HG02571 (cell line): ENCODE results near the gene MAP7.
"Not testable (repeated sequence)": the region's sequence is repeated elsewhere in the genome, so short reads cannot be mapped to it uniquely, and the experiment has no call there.

Experiments used
- ATAC-seq: cut with Tn5 transposase; IDR thresholded peaks from one replicate; pipeline ENCODE4 v1.9.1; 2021; ENCODE audit warnings: mild to moderate bottlenecking, moderate library complexity; ENCODE audit not compliant: unreplicated experiment

MAP7 gene

DNA sequence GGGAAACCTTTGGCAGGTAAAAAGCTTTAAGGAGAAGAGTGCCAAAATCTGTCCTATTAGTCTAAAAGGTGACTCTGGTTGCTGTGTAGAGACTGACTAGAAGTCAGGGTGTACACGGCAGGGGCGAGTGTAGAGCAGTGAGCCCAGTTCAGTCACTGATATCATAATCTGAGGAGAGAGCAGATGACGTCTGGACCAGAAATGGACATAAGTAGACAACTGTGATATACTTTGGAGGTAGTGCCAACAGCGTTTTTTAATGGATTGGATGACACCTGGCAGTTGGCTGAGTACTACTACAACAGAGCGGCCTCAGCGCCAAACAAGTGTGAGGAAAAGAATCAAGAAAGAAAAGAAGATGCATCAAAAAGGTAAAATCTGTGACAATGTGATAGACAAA, 76.0 kb downstream of the MAP7 start:
- no peak for ATAC-seq

DNA sequence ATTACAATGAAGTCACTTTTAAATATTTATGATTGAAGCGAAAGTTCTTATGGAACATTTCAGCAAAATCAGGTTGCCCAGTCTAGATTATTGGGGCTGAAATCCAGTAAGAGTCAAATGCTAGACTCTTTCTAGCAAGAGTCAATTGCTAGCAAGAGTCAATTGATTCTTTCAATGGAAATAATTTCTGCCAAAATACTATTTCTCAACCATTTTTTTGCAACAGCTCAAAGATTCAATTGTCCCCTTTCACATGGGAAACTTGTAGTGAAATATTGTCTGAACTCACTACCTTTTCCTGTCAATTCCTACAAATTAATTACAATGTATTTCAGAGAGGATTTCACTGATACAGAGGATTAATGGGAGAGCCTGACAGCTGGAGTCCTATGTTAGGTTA, 78.3 kb downstream of the MAP7 start:
- ATAC-seq = no peak

DNA sequence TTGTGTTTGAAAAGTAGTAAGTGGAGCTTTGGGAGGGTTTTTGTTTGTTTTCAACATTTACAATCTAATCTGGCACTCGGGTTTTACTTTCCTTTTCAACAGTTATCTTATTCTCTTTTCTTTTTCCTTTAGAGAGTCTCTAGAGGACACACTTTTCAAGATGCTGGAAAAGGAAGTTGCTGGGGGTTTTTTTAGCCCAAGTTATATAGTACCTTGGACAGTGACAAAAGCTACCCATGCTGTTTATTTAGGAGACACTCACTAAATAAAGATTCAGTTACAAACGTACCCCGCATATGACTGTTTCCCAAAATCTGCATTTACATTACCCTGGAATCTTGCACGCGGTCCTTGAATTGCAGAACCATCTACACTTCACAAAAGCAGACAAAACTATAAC, 78.8 kb downstream of the MAP7 start:
- ATAC-seq = no peak

DNA sequence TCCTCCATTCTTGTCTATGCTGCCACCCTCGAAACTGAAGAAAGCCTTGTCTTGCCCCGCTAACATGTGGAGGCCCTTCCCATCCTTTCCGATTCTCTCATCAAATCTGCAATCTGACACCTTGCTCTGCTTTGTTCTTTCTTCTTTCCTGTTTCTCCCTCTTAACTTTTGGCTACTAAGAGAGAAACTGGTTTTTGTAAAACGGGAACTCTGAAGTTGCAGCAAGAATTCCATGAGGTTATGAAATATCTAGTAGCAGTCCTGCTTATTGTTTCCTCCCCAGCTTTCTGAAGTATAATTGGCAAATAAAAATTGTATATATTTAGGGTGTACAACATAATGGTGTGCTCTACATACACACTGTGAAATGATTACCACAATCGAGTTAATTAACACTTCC, 80.2 kb downstream of the MAP7 start:
- no peak for ATAC-seq

DNA sequence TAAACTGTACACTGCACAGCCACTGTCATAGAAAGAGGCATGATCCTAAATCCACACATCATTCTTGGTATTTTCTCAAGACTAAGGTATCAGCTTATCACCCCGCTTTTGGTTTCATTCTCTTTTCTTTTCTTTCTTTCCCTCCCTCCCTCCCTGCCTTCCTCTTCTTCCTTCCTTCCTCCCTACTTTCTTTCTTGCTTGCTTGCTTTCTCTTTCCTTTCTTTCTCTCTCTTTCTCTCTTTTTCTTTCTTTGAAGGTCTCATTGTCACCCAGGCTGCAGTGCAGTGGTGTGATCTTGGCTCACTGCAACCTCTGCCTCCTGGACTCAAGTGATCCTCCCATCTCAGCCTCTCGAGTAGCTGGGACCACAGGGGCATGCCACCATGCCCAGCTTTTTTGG, 81.1 kb downstream of the MAP7 start:
- no peak for ATAC-seq

DNA sequence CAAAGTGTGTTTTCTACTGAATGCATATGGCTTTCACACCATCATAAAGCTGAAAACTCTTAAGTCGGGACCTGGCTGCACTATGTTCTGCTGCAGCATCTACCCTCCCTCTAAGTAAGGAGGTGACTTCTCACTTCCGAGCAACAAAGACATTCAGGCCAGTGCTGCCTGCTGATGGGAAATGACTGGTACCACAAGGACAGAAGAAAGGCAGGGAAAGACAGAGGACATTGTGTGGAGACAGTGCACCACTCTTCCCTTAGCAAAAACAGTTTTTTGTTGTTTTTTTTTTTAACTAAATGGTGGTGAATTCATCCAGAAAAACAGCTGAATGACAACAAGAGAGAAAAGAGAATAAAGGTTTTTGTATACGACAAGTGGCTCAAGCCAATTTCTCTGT, 81.5 kb downstream of the MAP7 start:
- ATAC-seq = no peak

DNA sequence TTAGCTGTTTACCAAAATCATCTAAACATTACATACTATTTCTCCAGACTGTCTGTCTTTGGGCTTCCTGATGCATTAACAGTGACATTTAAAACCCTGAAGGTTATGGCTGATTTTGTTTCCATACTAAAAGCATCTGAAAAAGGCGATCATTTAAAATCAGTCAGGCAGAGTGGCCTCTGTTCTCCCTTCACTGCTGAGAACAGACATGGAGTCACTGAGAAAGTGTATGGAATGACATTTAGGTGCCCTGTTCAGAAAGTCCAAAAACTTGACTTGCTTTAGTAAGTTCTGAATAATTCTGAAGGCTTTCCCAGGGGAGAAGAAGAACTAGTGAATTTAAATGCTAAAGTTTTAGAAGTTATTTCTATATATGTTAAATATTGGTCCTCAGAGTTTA, 83.0 kb downstream of the MAP7 start:
- no peak for ATAC-seq

DNA sequence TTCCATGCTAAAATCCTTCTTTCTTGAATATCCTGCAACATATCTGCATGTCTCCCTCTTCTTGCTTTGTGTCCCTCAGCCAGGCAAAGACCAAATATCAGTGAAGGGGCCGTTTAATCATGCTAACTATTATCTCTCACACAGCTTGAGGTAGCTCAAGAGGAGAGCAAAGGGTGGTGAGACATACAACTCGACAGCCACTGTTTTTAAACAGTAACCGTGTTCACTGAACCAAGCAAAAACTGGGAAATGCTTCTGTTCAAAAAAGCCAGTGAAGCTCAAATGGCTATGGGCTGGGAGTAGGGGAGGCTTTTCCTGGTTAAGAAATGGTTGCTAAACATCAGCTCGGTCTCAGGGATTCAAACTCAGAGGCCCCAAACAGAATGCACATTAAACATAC, 83.4 kb downstream of the MAP7 start:
- no peak for ATAC-seq

DNA sequence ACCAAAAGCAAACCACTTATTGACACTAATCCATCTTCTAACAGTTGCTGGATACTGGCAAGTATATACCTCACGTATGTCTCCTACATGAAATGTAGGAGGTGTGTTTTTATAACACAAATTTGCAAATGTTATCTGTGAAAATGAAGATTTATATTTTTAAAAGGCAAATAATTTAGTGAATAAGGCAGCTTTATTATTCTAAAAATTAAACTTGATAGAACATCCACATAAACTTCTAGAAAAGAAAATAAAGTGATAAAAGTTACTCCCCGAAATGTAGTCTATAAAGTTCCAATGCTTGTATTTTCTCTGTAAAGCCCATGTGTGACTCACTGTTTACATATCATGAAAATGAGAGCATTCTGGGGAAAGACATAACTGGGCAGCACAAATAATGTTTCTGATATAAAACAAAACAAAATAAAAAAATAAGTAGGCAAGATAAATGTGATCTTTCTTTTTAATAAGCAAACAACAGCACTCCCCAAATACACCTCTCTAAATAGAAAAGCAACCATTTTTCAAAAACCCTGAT, 84.4 kb downstream of the MAP7 start:
- no peak for ATAC-seq

DNA sequence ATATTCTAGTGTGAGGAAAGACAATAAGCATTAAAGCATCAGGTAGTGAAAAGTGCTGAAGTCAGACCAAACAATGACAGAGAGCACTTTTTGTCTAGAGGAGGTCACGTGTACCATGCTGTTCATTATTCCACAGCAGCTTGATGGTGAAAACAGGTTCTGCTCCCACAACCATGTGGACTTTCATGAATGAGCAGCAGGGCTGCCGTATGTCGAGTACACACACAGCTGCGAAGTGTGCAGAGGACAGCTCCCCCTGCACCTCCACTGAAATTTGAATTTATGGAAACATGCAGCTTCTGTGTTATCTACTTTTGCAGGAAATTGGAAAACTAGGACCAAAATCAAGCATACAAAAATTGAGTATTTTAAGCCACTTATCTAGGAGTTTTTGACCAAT, 85.3 kb downstream of the MAP7 start:
- ATAC-seq = no peak

DNA sequence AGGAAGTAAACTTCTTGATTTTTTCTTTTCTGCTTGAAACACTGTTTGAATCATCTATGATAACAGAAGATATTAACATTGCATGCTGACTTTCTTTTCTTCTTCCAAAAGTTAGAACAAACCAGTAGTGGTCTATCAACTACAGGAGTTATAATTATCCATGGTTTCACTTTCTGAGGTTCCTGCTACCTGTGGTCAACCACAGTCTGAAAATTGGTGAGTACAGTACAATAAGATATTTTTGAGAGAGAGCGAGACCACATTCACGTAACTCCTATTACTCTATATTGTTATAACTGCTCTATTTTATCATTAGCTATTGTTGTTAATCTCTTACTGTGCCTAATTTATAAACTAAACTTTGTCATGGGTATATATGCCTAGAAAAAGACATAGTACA, 86.1 kb downstream of the MAP7 start:
- no peak for ATAC-seq

DNA sequence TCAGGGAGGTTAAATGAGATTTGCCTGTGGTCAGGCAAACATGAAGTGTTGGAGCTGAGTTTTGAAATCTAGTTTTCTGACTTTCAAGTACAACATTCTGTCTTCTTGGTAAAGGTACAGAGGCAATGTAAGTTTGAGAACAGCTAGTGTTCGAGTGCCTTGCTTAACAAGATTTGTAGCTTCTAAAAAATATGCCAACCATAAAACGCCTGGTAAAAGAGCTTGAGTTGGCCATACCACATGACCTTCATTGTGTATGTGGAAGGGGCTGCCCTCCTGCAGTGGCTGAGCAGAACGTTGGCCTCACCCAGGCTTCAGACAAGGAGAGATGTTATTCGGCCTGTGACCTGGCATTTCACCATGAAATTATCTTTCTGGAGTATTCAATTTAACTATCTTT, 86.5 kb downstream of the MAP7 start:
- no peak for ATAC-seq

DNA sequence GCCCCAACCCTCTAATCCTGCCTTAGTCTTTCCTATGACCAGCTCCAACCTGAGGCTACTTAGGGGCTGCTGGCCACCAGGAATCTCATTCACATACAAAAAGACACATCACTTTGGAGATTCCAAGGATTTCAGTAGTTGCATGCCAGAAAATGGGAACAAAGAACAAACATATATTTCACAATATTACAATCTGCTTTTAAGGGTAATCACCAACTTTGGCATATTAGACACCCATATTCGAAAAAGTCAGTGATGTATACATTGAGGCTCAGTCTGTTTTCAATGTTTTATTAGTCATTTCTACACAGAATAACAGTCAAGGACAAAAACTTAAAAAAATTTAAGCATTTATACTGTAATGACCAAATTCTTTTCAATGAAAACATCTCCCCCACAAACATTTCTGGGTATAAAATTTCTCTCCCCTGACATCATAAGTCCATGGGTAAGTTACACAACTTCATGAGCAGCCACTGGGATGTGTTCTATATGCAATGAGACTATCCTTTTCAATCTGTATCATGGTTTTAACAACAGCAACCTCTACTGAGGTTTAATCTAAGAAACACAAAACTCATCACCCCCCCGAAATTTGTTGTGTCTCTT, 103.5 kb downstream of the MAP7 start:
- no peak for ATAC-seq

DNA sequence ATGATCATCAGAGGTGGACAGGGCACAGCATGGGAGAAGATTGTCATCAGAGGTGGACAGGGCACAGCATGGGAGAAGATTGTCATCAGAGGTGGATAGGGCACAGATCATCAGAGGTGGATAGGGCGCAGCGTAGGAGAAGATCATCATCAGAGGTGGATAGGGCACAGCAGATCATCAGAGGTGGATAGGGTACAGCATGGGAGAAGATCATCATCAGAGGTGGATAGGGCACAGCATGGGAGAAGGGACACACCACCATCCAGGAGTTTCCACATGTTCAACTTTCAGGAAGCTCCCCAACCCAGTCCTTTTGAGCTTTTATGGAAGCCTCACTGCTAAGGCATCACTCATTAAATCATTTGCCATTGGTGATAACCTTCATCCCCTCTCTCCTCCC, 104.1 kb downstream of the MAP7 start:
- no peak for ATAC-seq

DNA sequence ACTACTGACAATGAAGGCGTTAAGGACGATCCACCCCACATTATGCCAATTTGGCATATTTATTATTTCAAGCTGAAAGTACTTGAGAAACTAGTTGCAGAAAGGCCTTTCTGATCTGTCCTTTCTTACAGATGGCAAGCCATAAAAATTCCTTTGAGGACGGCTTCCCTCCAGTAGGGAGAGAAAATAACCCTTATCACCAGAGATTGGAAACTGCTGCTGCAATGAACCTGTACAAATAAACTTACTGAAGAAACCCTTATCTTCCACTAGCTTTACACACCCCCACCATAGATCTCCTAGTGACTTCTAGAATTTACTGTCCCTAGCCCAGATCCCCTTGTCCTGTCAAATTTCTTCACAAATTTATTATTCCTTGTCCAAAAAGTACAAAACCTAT, 105.2 kb downstream of the MAP7 start:
- no peak for ATAC-seq

DNA sequence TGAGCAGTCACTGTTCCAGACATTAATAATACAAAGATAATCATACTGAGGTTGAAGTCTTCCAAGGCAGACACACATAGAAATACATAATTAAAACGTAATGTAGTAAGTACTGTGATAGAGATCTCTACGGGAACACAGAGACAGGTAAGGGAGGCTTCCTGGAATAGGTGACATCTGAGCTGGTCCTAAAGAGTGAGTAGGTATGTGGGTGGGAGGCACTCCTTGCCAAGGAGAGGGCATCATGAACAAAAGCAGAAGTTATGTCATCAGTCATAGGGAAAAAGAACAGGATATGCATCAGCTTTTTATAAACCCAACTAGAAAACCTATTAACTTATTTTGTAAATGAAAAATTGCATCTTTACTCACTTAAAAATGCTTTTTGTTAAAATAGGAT, 110.0 kb downstream of the MAP7 start:
- no peak for ATAC-seq

DNA sequence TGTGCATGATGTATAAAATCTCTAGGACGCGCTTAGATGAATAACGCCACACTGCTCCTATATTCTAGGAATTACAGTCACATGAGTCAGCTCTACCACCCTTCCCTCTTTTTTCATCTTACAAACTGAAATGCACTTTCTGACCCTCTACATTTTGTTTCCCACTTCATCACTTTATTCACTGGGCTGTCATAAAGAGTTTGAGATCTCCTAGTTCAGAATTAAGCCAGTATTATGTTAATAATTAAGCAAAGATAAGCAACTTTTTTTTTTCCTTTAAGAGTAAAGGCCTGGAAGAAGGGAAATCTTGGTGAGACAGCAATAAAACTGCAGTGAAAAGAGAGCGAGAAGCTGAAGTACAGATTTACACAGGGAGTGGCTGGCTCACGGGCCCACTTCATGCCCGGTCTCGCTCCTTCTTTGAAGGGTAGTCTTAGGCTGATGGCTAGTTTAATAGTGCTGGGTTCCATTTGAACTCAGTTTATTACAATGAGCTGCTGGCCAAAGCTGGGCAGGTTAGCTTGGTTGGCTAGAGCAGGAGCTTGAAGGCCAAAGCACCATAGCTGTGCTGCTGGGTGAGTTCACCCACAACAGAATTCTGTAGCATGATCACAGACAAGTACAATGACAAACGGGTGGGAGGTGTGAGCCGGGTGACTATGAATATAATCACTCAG, 110.6 kb downstream of the MAP7 start:
- ATAC-seq = no peak

DNA sequence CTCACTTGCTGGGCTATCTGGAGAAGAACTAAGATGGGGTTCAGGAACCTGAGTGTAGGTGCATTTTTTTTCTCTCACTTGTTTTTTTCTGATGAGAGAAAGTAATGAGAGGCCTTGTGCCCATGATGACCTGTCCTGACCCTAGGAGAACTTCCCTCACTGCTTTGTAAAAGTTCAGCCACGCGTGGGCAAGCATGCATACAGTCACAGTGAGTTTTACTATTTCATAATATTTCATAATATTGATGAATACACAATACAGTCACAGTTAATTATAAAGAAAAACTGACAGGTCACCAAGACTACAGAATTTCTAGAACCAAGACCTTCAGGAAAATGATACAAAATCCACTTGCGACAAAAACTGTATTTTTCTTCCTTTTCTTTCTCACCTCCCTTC, 111.8 kb downstream of the MAP7 start:
- ATAC-seq = no peak

DNA sequence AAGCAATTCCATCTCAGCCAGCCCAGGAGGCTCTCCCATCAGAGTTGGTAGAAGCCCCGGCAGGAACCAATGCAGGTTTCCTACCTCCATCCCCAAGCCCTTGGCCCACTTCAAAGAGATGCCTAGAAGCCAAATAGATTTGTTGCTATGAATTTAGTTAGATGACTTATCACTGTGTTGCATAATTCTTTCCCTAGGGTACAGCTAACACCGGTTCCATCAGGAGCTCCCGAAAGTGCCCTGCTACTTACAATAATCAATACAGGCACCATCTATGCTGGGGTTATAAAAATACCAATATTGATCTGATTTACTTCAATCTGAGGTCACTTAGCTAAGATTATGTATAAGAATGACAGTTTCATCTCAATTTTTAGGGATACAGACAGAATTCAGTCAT, 113.0 kb downstream of the MAP7 start:
- no peak for ATAC-seq

DNA sequence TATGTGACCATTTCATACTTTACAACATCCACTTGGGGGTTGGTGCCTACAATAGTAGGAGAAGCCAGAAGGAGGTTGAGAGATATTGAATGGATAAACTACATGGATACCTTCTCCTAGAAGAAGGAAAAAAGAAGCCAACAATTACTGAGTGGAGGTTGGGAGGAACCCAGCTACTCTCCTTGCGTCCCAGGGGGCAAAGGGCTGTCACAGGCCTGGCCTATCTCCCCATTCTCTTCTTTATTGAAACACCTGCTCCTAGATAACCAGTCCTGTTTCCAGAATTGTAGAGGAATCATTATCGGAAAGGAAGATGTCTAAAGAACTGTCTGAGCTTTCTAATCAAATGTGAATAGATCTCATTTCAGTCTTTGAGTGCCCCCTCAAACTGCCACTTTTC, 115.1 kb downstream of the MAP7 start:
- no peak for ATAC-seq

DNA sequence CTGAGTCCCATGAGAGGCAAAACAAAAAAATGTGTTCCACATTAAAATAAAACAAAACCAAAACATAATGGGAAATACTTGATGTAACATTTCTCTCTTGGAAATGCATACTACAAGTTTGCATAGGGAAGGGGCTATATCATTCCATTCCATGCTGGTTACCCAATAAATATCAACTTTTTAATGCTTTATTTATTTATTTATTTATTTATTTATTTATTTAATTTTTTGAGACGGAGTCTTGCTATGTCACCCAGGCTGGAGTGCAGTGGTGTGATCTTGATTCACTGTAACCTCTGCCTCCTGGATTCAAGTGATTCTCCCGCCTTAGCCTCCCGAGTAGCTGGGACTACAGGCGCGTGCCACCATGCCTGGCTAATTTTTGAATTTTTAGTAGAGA, 118.9 kb downstream of the MAP7 start:
- ATAC-seq = not testable (repeated sequence)

DNA sequence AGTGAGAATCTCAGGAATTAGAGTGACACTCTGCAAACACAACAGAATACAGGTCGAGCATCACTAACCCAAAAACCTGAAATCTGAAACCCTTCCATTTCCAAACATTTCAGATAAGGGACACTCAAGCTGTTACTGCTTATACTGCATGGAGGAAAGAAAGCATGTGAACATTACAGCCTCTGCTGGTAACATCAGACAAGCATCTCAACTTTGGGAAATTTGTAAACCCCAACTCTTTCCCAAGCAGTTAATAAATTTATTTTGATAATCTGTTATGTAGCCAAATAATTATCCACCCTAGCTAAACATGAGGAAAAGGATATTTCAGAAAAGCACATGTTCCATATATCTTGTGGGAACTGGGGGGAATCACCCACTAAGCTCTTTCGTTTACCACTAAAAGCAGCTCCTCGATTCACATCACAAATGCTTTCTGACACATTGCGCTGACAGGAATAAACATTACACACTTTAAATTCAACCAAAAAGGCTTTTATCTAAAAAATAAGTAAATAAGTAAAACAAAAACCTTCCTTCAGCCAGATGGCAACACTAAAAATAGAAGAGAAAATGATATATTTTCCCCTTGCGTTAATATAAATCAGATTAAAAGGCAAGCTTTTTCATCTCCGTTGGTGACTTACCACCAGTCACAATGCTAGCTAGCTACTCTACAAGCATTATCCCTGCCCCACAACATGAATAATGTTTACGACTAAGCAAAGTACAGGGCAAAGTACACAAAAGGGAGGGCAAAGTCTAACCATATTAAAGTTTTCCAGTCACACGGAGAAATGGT, 120.8 kb downstream of the MAP7 start:
- ATAC-seq = no peak
